ENCODE measurements around the gene STK17A. TPM values are rescaled to one million over a fixed set of nuclear protein-coding genes. Genes with fewer than 3 reads are reported as not detected.
A peak's percentile ranks its signal among the peaks of the same experiment; 100 is the strongest.

The STK17A gene
- polyA plus RNA-seq, 3 donors, result 2.8 to 14.1 (median 9.5) TPM

DNA sequence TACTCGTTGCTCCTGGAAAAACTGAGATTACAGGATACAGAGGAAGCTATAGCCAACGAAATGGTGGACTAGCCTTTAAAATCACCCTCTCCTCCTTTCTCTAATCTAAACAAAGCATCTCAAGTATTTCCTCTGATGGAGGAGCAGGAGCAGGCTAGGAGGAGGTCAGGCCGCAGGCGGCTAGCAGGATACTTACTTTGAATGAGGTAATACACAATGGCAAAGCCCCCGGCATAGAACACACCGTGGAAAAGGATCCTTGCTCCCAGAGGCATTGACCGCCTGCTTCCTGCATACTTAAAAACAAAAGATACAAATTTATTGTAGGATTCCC is 64.4 kb downstream of the STK17A start:
- Histone ChIP-seq H3K79me2 (ENCODE audit: insufficient read depth, low read length) (peaks cover under 1% of the 10 kb centered on the region), H3K4me1 (ENCODE audit: control insufficient read depth in 1 of 2, insufficient read depth in 2 of 2, low read length in 2 of 2) (peaks cover 43 to 47% of the 10 kb centered on the region in 2 donors), H3K27me3 (ENCODE audit: control insufficient read depth in 2 of 2, insufficient read depth in 2 of 2, low read length in 2 of 2) (no peaks in the 10 kb centered on the region), H3K4me2 (replicated peaks; ENCODE audit: extremely low read depth, low read length, poor library complexity, severe bottlenecking) (peak overlapping the region; percentile 23), H2AFZ (ENCODE audit: insufficient read depth, low read depth, low read length, poor library complexity, severe bottlenecking) (no peak overlapping the region), H3K4me3 (replicated peaks in 1 of 3; ENCODE audit: low read depth in 2 of 3, low read length in 3 of 3) (peak overlapping the region in 1 of 3 experiments; percentile 23), H3K27ac (ENCODE audit: low read depth in 1 of 2, low read length in 2 of 2) (peak overlapping the region in 1 of 2 donors; percentile 63), H3K9ac (ENCODE audit: insufficient read depth, low read length, poor library complexity, severe bottlenecking) (no peak overlapping the region), H3K9me3 (replicated peaks in 1 of 2; ENCODE audit: control insufficient read depth in 1 of 2, insufficient read depth in 1 of 2, low read length in 2 of 2) (no peaks in the 10 kb centered on the region), H3K36me3 (replicated peaks in 1 of 2; ENCODE audit: control insufficient read depth in 1 of 2, insufficient read depth in 2 of 2, low read length in 2 of 2) (peaks cover 35 to 49% of the 10 kb centered on the region in 2 donors), H4K20me1 (ENCODE audit: insufficient read depth, low read length) (peaks cover 28% of the 10 kb centered on the region)
- Mint-ChIP-seq H3K27me3 (ENCODE audit: low read depth in 3 of 3) (peaks cover 0 to 3% (median 0%) of the 10 kb centered on the region in 3 donors), H3K36me3 (peaks cover 54 to 65% of the 10 kb centered on the region in 2 donors), H3K27ac (peak overlapping the region in 5 of 7 donors; percentile 47 to 86 (median 81)), H3K4me1 (peaks cover 52% of the 10 kb centered on the region), H3K4me3 (no peak overlapping the region), H3K9me3 (no peaks in the 10 kb centered on the region)
- DNase-seq, result no peak
- WGBS (ENCODE audit: insufficient coverage), result 73% methylated on average over 1 of the region's 7 CpGs
- TF ChIP-seq, protein P1, sequence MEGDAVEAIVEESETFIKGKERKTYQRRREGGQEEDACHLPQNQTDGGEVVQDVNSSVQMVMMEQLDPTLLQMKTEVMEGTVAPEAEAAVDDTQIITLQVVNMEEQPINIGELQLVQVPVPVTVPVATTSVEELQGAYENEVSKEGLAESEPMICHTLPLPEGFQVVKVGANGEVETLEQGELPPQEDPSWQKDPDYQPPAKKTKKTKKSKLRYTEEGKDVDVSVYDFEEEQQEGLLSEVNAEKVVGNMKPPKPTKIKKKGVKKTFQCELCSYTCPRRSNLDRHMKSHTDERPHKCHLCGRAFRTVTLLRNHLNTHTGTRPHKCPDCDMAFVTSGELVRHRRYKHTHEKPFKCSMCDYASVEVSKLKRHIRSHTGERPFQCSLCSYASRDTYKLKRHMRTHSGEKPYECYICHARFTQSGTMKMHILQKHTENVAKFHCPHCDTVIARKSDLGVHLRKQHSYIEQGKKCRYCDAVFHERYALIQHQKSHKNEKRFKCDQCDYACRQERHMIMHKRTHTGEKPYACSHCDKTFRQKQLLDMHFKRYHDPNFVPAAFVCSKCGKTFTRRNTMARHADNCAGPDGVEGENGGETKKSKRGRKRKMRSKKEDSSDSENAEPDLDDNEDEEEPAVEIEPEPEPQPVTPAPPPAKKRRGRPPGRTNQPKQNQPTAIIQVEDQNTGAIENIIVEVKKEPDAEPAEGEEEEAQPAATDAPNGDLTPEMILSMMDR (IDR thresholded peaks at IDR 0.05), result no peak
- intact Hi-C loops (cut with micrococcal nuclease), result no loop called here

DNA sequence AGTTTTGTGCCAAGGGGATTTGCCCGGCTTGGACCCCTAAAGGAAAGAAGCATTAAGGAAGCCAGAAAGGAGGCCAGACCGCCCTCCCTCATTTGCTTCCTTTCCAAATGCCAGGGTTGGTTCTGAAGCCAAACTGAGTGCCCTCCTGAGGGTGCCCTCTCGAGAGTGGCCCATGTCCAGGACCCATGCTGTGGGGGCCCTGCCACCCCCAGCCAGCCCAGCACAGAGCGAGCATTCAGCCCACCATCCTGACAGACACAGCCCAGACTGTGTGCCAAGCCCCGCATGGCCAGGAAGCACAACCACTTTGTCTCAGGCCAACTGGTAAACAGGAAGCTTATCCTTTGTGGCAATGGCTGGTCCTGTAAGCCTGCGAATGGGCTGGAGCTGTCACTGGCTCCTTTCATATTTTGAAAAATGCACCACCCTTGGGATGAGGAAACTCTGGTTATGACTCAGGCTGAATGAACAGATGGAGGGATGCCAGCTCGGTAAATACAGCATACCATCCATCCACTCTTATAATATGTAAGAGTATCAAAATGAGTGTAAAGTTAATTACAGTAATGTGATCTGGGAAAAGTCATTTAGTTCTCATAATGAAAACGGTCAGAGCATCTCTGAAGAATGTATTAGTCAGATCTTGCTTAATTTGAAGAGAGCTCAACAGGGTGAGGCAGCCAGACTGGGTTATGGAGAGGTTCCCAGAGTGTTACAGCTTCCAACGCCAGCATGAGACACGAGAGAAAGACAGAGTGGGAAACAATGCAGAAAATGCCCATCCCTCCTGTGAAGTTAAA is 65.0 kb downstream of the STK17A start:
- peaks cover 3% of the 10 kb centered on the region for H3K79me2 ChIP-seq (ENCODE audit: insufficient read depth, low read length)
- peaks cover 43 to 47% of the 10 kb centered on the region in 2 donors for H3K4me1 ChIP-seq (ENCODE audit: control insufficient read depth in 1 of 2, insufficient read depth in 2 of 2, low read length in 2 of 2)
- H3K4me3 ChIP-seq (replicated peaks in 1 of 3; ENCODE audit: low read depth in 2 of 3, low read length in 3 of 3), result peak overlapping the region in 1 of 3 experiments; percentile 23
- no peak overlapping the region for H3K9ac ChIP-seq (ENCODE audit: insufficient read depth, low read length, poor library complexity, severe bottlenecking)
- H3K27me3 Mint-ChIP-seq (ENCODE audit: low read depth in 3 of 3), result peaks cover 0 to 3% (median 0%) of the 10 kb centered on the region in 3 donors
- H3K9me3 ChIP-seq (replicated peaks in 1 of 2; ENCODE audit: control insufficient read depth in 1 of 2, insufficient read depth in 1 of 2, low read length in 2 of 2), result no peaks in the 10 kb centered on the region
- no peak overlapping the region for H2AFZ ChIP-seq (ENCODE audit: insufficient read depth, low read depth, low read length, poor library complexity, severe bottlenecking)
- intact Hi-C loops (cut with micrococcal nuclease), result no loop called here
- WGBS (ENCODE audit: insufficient coverage), result 15% methylated on average over 7 of the region's 10 CpGs
- no peaks in the 10 kb centered on the region for H3K27me3 ChIP-seq (ENCODE audit: control insufficient read depth in 2 of 2, insufficient read depth in 2 of 2, low read length in 2 of 2)
- peak overlapping the region; percentile 23 for H3K4me2 ChIP-seq (replicated peaks; ENCODE audit: extremely low read depth, low read length, poor library complexity, severe bottlenecking)
- no peaks in the 10 kb centered on the region for H3K9me3 Mint-ChIP-seq
- H3K4me3 Mint-ChIP-seq, result peak overlapping the region; percentile 13 to 54
- H4K20me1 ChIP-seq (ENCODE audit: insufficient read depth, low read length), result peaks cover 30% of the 10 kb centered on the region
- TF ChIP-seq, protein P1 (IDR thresholded peaks at IDR 0.05), result no peak
- peaks cover 51 to 60% of the 10 kb centered on the region in 2 donors for H3K36me3 Mint-ChIP-seq
- peaks cover 54% of the 10 kb centered on the region for H3K4me1 Mint-ChIP-seq
- peaks cover 33 to 43% of the 10 kb centered on the region in 2 donors for H3K36me3 ChIP-seq (replicated peaks in 1 of 2; ENCODE audit: control insufficient read depth in 1 of 2, insufficient read depth in 2 of 2, low read length in 2 of 2)
- peak overlapping the region; percentile 51 to 86 (median 83) for H3K27ac Mint-ChIP-seq
- H3K27ac ChIP-seq (ENCODE audit: low read depth in 1 of 2, low read length in 2 of 2), result peak overlapping the region; percentile 27 to 63
- DNase-seq, result peak; percentile 49 to 54 (median 49)

Data from CD14-positive monocyte (primary cell).